ENCODE results near the gene SDR39U1.

DNA sequence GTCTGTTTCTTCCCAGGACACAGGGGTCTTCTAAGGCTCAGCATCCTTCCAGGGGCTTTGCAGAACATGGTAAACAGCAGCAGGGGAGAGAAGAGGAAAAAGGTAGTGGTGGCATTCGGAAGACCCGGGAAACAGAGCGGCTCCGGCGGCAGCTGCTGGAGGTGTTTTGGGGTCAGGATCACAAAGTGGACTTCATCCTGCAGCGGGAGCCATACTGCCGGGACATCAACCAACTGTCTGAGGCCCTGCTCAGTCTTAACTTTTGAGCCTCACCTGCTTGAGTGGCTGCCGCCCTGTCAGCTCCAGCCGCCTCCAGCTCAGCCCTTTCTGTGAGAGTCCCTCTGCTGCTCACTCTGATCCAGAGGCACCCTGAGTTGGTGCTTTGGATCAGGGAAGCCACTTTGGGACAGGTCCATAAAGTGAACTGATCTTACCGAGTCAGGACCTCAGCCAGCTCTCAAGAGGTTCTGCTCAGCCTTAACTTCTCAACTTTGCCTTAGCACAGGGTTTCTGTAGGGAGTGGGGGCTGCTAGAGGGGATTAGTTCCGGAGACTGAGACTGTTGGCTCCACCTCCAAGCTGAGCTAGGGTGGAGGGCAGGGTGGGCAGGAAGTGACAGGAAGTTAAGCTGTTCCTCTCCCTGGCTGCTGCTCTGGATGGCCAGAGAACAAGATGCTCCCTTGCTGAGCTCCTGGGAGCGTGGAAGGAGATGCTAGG, 5.4 kb downstream of the SDR39U1 start:
- TF ChIP-seq, protein P1, sequence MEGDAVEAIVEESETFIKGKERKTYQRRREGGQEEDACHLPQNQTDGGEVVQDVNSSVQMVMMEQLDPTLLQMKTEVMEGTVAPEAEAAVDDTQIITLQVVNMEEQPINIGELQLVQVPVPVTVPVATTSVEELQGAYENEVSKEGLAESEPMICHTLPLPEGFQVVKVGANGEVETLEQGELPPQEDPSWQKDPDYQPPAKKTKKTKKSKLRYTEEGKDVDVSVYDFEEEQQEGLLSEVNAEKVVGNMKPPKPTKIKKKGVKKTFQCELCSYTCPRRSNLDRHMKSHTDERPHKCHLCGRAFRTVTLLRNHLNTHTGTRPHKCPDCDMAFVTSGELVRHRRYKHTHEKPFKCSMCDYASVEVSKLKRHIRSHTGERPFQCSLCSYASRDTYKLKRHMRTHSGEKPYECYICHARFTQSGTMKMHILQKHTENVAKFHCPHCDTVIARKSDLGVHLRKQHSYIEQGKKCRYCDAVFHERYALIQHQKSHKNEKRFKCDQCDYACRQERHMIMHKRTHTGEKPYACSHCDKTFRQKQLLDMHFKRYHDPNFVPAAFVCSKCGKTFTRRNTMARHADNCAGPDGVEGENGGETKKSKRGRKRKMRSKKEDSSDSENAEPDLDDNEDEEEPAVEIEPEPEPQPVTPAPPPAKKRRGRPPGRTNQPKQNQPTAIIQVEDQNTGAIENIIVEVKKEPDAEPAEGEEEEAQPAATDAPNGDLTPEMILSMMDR (IDR thresholded peaks at IDR 0.05 in 2 of 3, conservative IDR thresholded peaks at IDR 0.05 in 1 of 3; ENCODE audit: borderline replicate concordance in 1 of 3, insufficient read depth in 1 of 3, low read depth in 2 of 3, low read length in 2 of 3): no peak
- TF ChIP-seq POLR2AphosphoS5 (IDR thresholded peaks at IDR 0.05; ENCODE audit: low read depth, low read length) (no peak; the same call in 1 of the 2 replicates), EZH2 (IDR thresholded peaks at IDR 0.05) (no peak)
